ENCODE results near the gene NTN5.
"Not testable (repeated sequence)": the region's sequence is repeated elsewhere in the genome, so short reads cannot be mapped to it uniquely, and the experiment has no call there.

The NTN5 gene

DNA sequence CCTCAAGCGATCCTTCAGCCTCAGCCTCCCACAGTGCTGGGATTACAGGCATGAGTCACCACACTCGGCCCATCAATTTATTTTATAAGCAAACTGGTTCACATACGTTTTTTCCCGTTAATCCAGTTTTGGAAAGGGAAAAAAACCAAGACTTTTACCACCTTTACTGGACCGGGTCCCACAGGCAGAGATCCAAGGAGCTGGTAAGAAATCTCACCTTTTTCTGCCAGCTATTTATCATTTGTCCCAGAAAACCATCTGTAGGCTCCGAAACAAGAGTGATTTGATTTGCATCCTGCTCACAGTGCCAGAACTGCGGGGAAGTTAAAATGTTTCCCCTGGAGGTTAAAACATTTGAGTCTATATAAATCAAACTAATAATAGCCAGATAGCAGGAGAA, 16.6 kb upstream of the NTN5 start:
- H3K4me1 ChIP-seq (ENCODE audit: control insufficient read depth, low read length), result no peaks in the 10 kb centered on the region
- no peaks in the 10 kb centered on the region; the same call in 1 of the 2 replicates for H3K27me3 ChIP-seq (ENCODE audit: control insufficient read depth, low read length)
- no peak overlapping the region for H3K4me2 ChIP-seq (ENCODE audit: low read length)

DNA sequence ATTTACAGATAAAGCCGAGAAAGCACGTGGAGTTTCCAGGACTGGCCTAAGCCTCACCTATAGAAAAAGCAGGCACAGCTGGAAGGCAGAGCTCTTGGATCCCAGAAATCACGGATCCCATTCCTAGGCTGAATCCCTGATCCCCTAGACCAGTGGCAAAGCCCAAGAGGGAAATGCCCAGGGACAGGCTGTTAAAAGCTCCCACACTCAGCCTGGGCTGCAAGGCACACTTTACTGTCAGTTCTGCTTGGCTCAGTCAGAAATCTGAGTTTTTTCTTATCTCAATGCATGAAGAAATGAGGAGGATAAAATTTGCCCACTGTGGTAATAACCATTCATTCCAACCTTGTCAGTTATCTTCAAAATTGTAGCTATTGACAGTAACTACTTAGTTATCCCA, 15.0 kb upstream of the NTN5 start:
- TF ChIP-seq EZH2phosphoT487 (IDR thresholded peaks at IDR 0.05; ENCODE audit: borderline replicate concordance, low read length), result no peak
- TF ChIP-seq, protein P1, sequence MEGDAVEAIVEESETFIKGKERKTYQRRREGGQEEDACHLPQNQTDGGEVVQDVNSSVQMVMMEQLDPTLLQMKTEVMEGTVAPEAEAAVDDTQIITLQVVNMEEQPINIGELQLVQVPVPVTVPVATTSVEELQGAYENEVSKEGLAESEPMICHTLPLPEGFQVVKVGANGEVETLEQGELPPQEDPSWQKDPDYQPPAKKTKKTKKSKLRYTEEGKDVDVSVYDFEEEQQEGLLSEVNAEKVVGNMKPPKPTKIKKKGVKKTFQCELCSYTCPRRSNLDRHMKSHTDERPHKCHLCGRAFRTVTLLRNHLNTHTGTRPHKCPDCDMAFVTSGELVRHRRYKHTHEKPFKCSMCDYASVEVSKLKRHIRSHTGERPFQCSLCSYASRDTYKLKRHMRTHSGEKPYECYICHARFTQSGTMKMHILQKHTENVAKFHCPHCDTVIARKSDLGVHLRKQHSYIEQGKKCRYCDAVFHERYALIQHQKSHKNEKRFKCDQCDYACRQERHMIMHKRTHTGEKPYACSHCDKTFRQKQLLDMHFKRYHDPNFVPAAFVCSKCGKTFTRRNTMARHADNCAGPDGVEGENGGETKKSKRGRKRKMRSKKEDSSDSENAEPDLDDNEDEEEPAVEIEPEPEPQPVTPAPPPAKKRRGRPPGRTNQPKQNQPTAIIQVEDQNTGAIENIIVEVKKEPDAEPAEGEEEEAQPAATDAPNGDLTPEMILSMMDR (IDR thresholded peaks at IDR 0.05; ENCODE audit: low read depth, low read length, poor library complexity, severe bottlenecking), result no peak
- no peak overlapping the region for H3K27ac ChIP-seq (ENCODE audit: low read depth, low read length)
- no peaks in the 10 kb centered on the region for H3F3A ChIP-seq (ENCODE audit: control insufficient read depth, insufficient read depth)
- H3K4me1 ChIP-seq (ENCODE audit: control insufficient read depth, low read length), result no peaks in the 10 kb centered on the region
- H3K27me3 ChIP-seq (ENCODE audit: control insufficient read depth, low read length), result no peaks in the 10 kb centered on the region; the same call in 1 of the 2 replicates
- H3K4me2 ChIP-seq (ENCODE audit: low read length), result no peak overlapping the region
- no peaks in the 10 kb centered on the region for H3K9me3 ChIP-seq (ENCODE audit: control insufficient read depth, insufficient read depth, low read length)
- no peak overlapping the region for H3K4me3 ChIP-seq (ENCODE audit: low read length)
- no peaks in the 10 kb centered on the region for H4K20me1 ChIP-seq (ENCODE audit: control insufficient read depth, insufficient read depth, low read depth, low read length)
- H3K9me2 ChIP-seq (replicated peaks; ENCODE audit: control insufficient read depth, low read length), result no peaks in the 10 kb centered on the region
- no peaks in the 10 kb centered on the region for H3K36me3 ChIP-seq (ENCODE audit: control insufficient read depth, low read length)
- H3K79me2 ChIP-seq (ENCODE audit: control insufficient read depth, low read length), result no peaks in the 10 kb centered on the region

More for the DNA sequence above, 16.6 kb upstream of the NTN5 start:
- Histone ChIP-seq H3K79me2 (ENCODE audit: control insufficient read depth, low read length) (no peaks in the 10 kb centered on the region), H3K27ac (ENCODE audit: low read depth, low read length) (no peak overlapping the region), H3K4me3 (ENCODE audit: low read length) (no peak overlapping the region), H3K36me3 (ENCODE audit: control insufficient read depth, low read length) (no peaks in the 10 kb centered on the region), H3F3A (ENCODE audit: control insufficient read depth, insufficient read depth) (no peaks in the 10 kb centered on the region), H3K9me3 (ENCODE audit: control insufficient read depth, insufficient read depth, low read length) (no peaks in the 10 kb centered on the region), H3K9me2 (replicated peaks; ENCODE audit: control insufficient read depth, low read length) (no peaks in the 10 kb centered on the region), H4K20me1 (ENCODE audit: control insufficient read depth, insufficient read depth, low read depth, low read length) (no peaks in the 10 kb centered on the region)
- TF ChIP-seq EZH2phosphoT487 (IDR thresholded peaks at IDR 0.05; ENCODE audit: borderline replicate concordance, low read length), result no peak
- TF ChIP-seq, protein P1 (IDR thresholded peaks at IDR 0.05; ENCODE audit: low read depth, low read length, poor library complexity, severe bottlenecking), result no peak

DNA sequence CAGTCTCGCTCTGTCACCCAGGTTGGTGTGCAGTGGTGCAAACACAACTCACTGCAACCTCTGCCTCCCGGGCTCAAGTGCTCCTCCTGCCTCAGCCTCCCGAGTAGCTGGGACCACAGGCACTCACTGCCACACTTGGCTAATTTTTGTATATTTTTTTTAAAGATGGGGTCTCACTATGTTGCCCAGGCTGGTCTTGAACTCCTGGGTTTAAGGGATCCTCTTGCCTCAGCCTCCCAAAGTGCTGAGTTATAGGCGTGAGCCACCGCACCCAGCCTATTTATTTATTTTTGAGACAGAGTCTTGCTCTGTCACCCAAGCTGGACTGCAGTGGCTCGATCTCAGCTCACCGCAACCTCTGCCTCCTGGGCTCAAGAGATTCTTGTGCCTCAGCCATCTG, 13.8 kb upstream of the NTN5 start:
- H3K4me1 ChIP-seq (ENCODE audit: control insufficient read depth, low read length); H3K27me3 ChIP-seq (ENCODE audit: control insufficient read depth, low read length); H3K4me3 ChIP-seq (ENCODE audit: low read length); H3K79me2 ChIP-seq (ENCODE audit: control insufficient read depth, low read length); H3K36me3 ChIP-seq (ENCODE audit: control insufficient read depth, low read length); H3K27ac ChIP-seq (ENCODE audit: low read depth, low read length); H3K9me2 ChIP-seq (replicated peaks; ENCODE audit: control insufficient read depth, low read length); H4K20me1 ChIP-seq (ENCODE audit: control insufficient read depth, insufficient read depth, low read depth, low read length); H3K9me3 ChIP-seq (ENCODE audit: control insufficient read depth, insufficient read depth, low read length); H3F3A ChIP-seq (ENCODE audit: control insufficient read depth, insufficient read depth); H3K4me2 ChIP-seq (ENCODE audit: low read length): not testable (repeated sequence)

DNA sequence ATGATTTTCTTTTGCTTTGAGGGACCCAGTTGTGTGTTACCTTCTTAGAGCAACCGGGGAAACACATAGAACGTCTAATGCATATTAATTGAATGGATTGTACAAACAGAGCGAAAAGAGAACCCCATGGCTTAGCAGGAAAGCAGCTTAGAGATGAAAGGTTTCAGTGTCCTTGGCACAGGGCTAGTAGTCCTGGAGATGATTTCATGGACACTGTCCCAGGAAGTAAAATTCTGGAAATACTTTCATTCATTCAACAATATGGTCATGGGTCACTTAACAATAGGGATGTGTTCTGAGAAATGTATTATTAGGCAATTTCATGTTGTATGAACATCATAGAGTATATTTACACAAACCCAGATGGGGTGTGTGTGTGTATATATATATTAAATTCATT, 13.3 kb upstream of the NTN5 start:
- Histone ChIP-seq H3K9me3 (ENCODE audit: control insufficient read depth, insufficient read depth, low read length) (no peaks in the 10 kb centered on the region), H4K20me1 (ENCODE audit: control insufficient read depth, insufficient read depth, low read depth, low read length) (no peaks in the 10 kb centered on the region), H3K4me2 (ENCODE audit: low read length) (no peak overlapping the region), H3K4me1 (ENCODE audit: control insufficient read depth, low read length) (no peaks in the 10 kb centered on the region), H3K27ac (ENCODE audit: low read depth, low read length) (no peak overlapping the region), H3F3A (ENCODE audit: control insufficient read depth, insufficient read depth) (no peaks in the 10 kb centered on the region), H3K79me2 (ENCODE audit: control insufficient read depth, low read length) (no peaks in the 10 kb centered on the region), H3K9me2 (replicated peaks; ENCODE audit: control insufficient read depth, low read length) (no peaks in the 10 kb centered on the region), H3K4me3 (ENCODE audit: low read length) (no peak overlapping the region), H3K27me3 (ENCODE audit: control insufficient read depth, low read length) (no peaks in the 10 kb centered on the region; the same call in 1 of the 2 replicates), H3K36me3 (ENCODE audit: control insufficient read depth, low read length) (no peaks in the 10 kb centered on the region)
- TF ChIP-seq, protein P1 (IDR thresholded peaks at IDR 0.05; ENCODE audit: low read depth, low read length, poor library complexity, severe bottlenecking), result no peak
- no peak for TF ChIP-seq EZH2phosphoT487 (IDR thresholded peaks at IDR 0.05; ENCODE audit: borderline replicate concordance, low read length)
